BE2C (cell line): ENCODE data around the gene TNFRSF12A.

Experiments used
- DNase-seq: peaks from one replicate; pipeline ENCODE4 v3.0.0-alpha.2; 2020
- H3K27me3 ChIP-seq: fragments of 250-450 bp; sonication (Bioruptor Pico); 2 replicates; pipeline ENCODE4 v1.5.1; 2020; ENCODE audit warnings: mild to moderate bottlenecking
- H3K36me3 ChIP-seq: fragments of 250-450 bp; sonication (Bioruptor Pico); 2 replicates; pipeline ENCODE4 v1.5.1; 2020; ENCODE audit warnings: mild to moderate bottlenecking
- H3K4me1 ChIP-seq: fragments of 250-450 bp; sonication (Bioruptor Pico); 2 replicates; pipeline ENCODE4 v1.5.1; 2020
- H3K4me3 ChIP-seq: 2 replicates; pipeline ENCODE4 v1.5.1; 2011; ENCODE audit warnings: low read depth, low read length
- H3K9me3 ChIP-seq: fragments of 250-450 bp; sonication (Bioruptor Pico); 2 replicates; pipeline ENCODE4 v1.5.1; 2020
- TF ChIP-seq, protein P1 (sequence below): IDR thresholded peaks from 2 replicates; pipeline ENCODE4 v1.5.1; 2012; ENCODE audit warnings: mild to moderate bottlenecking, low read depth, low read length

TNFRSF12A gene

DNA sequence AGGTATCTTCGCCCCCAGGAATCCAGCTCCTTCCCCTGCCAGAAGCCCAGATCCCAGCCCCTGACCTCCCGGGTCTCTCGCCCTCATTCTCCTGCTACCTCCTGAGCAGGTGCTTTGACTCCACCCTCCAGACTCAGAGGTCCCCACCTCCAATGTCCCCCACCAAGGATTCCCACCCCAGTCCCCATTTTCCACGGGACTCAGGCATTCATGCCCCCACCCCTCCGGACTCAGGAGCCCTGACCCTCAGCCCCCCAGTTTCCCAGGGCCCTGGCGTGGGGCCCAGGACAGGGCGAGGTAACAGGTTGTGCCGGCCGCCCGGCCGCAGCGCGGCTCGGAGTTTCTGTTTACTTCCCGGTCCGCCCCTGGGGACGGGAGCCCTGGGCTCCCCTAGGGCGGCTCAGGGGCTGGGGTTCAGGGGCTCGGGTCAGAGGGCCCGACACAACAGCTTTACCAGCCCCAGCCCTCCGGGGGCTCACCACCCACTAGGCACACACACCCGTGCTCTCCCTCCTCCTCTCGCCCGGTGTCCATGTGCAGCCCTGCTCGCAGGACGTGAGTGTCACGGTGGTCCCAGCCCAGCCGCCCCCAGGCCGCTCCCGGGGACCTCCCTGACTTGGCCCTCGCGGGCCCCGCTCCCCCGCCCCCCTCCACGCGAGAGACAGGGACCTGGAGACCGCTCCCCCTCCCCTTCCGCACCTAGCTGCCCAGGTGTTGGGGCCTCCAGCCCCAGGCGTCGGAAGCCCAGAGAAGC is 16.0 kb downstream of the TNFRSF12A start:
- Histone ChIP-seq H3K4me3 (no peak overlapping the region), H3K36me3 (no peaks in the 10 kb centered on the region), H3K9me3 (no peaks in the 10 kb centered on the region), H3K4me1 (peaks cover 3% of the 10 kb centered on the region; the same call in 1 of the 2 replicates), H3K27me3 (peaks cover 99% of the 10 kb centered on the region)
- DNase-seq: no peak
- TF ChIP-seq, protein P1, sequence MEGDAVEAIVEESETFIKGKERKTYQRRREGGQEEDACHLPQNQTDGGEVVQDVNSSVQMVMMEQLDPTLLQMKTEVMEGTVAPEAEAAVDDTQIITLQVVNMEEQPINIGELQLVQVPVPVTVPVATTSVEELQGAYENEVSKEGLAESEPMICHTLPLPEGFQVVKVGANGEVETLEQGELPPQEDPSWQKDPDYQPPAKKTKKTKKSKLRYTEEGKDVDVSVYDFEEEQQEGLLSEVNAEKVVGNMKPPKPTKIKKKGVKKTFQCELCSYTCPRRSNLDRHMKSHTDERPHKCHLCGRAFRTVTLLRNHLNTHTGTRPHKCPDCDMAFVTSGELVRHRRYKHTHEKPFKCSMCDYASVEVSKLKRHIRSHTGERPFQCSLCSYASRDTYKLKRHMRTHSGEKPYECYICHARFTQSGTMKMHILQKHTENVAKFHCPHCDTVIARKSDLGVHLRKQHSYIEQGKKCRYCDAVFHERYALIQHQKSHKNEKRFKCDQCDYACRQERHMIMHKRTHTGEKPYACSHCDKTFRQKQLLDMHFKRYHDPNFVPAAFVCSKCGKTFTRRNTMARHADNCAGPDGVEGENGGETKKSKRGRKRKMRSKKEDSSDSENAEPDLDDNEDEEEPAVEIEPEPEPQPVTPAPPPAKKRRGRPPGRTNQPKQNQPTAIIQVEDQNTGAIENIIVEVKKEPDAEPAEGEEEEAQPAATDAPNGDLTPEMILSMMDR: no peak

DNA sequence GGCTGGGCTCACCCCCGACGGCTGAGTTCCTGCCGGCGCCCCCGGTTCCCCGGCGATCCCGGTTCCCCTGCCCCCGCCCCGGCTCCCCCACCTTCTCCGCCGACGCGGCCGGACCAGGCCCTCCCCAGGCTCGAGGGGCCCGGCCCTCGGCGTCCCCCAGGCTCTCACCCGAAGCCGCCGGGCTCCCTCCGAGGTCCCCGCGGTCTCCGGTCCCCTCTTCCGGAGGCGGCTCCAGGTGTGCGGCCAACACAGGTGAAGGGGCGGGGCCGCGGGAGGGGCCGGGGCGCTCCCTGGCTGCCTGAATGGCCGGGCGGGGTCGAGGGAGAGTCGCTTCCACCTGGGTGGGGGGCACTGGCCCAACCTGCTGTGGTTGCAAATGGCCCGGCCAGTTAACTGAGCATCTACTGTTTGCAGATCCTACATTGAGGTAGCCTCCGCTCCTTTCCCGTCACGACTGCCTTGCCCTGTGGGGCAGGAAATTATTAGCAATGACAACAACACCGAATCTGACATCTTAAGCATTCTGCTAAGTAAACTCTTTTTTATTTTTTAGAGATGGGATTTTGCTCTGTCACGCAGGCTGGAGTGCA is 16.7 kb downstream of the TNFRSF12A start, which contains the start of gene BICDL2:
Gene BICDL2 (minus strand): TSS at position 219 of the 590 bp plus-strand sequence. CDS start 1,448 bp downstream, outside the sequence.
- DNase-seq: no peak
- H3K4me3 ChIP-seq: no peak within 1 kb of the TSS
- no peaks in the 10 kb centered on the region for H3K4me1 ChIP-seq
- peaks cover 96% of the 10 kb centered on the region for H3K27me3 ChIP-seq
- no peaks in the 10 kb centered on the region for H3K36me3 ChIP-seq
- no peaks in the 10 kb centered on the region for H3K9me3 ChIP-seq
- TF ChIP-seq, protein P1: no peak

DNA sequence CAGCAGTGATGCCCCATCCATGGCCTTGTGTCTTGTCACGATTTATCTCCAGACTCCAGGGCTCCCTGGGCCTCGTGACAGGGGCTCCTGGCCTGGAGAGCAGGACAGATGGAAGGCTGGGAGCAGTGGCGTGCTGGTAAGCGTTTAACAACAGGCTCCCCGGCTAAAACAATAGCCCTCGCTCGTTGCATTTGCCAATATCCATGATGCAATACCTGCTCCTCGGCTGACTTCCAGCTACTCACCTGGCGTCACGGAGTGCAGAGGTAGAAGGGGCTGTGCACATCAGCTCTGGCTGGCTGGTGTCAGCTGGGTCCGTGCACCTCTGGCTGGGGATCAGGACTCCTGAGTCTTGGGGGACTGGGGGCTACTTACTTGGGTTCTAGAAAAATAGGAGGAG is 18.1 kb downstream of the TNFRSF12A start:
- Histone ChIP-seq H3K9me3 (no peaks in the 10 kb centered on the region), H3K4me3 (no peak overlapping the region), H3K36me3 (no peaks in the 10 kb centered on the region), H3K27me3 (peaks cover 92% of the 10 kb centered on the region), H3K4me1 (no peaks in the 10 kb centered on the region)
- no peak for DNase-seq
- TF ChIP-seq, protein P1: no peak

DNA sequence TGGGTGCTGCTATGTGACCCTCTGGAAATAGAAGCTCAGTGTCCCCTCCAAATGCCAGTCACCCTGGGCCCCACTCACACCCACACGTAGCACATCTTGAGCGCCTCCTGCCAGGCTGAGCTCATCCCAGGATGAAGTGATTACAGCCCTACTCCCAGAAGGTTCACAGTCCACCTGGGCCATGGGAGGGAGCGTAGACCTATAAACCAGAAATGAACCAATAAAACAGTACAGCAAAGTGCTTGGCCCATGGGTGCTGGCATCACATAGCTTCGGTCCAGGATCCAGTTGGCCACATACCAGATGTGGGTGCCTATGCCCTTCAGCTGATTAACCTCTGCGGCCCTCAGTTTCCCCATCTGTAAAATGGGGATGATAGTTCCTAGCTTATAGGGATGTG is 18.7 kb downstream of the TNFRSF12A start:
- TF ChIP-seq, protein P1: no peak
- peaks cover 92% of the 10 kb centered on the region for H3K27me3 ChIP-seq
- no peaks in the 10 kb centered on the region for H3K36me3 ChIP-seq
- DNase-seq: no peak
- no peaks in the 10 kb centered on the region for H3K9me3 ChIP-seq
- no peak overlapping the region for H3K4me3 ChIP-seq
- H3K4me1 ChIP-seq: no peaks in the 10 kb centered on the region

DNA sequence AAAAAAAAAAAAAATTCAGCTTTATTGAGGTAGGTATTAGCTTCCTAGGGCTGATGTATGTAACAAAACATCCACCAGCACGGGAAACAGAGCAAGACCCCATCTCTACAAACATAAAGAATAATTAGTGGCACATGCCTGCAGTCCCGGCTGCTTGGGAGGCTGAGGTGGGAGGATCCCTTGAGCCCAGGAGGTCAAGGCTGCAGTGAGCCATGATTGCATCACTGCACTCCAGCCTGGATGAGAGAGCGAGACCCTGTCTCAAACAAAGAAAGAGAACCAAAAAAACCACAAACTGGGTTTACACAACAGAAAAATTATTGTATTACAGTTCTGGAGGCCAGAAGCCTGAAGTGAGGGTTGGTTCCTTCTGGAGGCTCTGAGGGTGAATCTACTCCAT is 22.2 kb downstream of the TNFRSF12A start:
- H3K9me3 ChIP-seq: 0 out of 2 replicates have a peak, but pooled peaks cover 3% of the 10 kb centered on the region
- no peak overlapping the region for H3K4me3 ChIP-seq
- no peaks in the 10 kb centered on the region for H3K36me3 ChIP-seq
- TF ChIP-seq, protein P1: no peak
- DNase-seq: no peak
- H3K27me3 ChIP-seq: peaks cover 93% of the 10 kb centered on the region
- no peaks in the 10 kb centered on the region for H3K4me1 ChIP-seq

DNA sequence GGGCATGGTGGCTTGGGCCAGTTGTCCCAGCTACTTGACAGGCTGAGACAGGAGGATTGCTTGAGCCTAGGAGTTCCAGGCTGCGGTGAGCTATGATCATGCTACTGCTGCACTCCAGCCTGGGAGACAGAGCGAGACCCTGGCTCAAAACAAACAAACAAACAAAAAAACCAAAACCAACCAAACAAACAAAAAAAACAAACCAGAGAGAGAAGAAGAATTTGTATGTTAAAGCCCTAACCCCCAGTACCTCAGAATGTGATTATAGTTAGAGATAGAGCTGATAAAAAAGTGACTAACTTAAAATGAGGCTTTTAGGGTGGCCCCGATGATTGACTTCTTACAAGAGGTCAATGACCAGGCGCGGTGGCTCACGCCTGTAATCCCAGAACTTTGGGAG is 24.5 kb downstream of the TNFRSF12A start:
- 0 out of 2 replicates have a peak, but pooled peaks cover 3% of the 10 kb centered on the region for H3K9me3 ChIP-seq
- H3K36me3 ChIP-seq: no peaks in the 10 kb centered on the region
- DNase-seq: no peak
- TF ChIP-seq, protein P1: no peak
- H3K27me3 ChIP-seq: peaks cover 93% of the 10 kb centered on the region
- no peaks in the 10 kb centered on the region for H3K4me1 ChIP-seq
- no peak overlapping the region for H3K4me3 ChIP-seq
